Loucy (cell line): ENCODE measurements around the gene LSM8.

Experiments
- EZH2phosphoT487 ChIP-seq: fragments of 200-600 bp; IDR thresholded peaks from 2 replicates; pipeline ENCODE4 v1.6.1; 2018; ENCODE audit warnings: antibody characterized with exemption, mild to moderate bottlenecking, moderate library complexity, borderline replicate concordance
- TF ChIP-seq, protein P1 (sequence below): fragments of 200-600 bp; sonication (generic); conservative IDR thresholded peaks from 2 replicates; pipeline ENCODE4 v1.5.1; 2014; ENCODE audit warnings: mild to moderate bottlenecking, antibody characterized with exemption, low read length

DNA sequence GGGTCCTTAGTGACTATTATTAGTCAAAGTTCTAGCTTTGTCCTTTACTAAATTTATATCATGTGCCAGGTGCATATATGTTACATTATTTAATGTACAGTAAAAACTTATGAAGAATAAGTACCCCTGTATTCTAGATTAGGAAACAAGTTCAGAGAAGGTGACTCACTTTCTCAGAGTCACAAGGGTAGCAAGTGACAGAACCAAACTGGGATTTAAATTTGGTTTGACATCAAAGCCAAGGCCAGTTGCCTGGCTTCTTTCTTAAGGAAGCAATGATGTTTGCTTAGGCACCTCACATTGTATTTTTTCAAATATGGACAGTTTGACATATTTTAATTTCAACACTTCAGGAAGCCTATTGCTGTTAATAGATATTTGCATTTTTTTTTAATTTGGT lies 2.5 kb downstream of the LSM8 start:
- TF ChIP-seq, protein P1, sequence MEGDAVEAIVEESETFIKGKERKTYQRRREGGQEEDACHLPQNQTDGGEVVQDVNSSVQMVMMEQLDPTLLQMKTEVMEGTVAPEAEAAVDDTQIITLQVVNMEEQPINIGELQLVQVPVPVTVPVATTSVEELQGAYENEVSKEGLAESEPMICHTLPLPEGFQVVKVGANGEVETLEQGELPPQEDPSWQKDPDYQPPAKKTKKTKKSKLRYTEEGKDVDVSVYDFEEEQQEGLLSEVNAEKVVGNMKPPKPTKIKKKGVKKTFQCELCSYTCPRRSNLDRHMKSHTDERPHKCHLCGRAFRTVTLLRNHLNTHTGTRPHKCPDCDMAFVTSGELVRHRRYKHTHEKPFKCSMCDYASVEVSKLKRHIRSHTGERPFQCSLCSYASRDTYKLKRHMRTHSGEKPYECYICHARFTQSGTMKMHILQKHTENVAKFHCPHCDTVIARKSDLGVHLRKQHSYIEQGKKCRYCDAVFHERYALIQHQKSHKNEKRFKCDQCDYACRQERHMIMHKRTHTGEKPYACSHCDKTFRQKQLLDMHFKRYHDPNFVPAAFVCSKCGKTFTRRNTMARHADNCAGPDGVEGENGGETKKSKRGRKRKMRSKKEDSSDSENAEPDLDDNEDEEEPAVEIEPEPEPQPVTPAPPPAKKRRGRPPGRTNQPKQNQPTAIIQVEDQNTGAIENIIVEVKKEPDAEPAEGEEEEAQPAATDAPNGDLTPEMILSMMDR: no peak
- no peak for TF ChIP-seq EZH2phosphoT487
